Tibial nerve (tissue), 4 donors: ENCODE results near the gene NLGN2. TPM values are rescaled to one million over a fixed set of nuclear protein-coding genes. Genes with fewer than 3 reads are reported as not detected.

Experiments
- DNase-seq, 2 donors: peaks; one replicate each; pipeline ENCODE4 v3.0.0-alpha.2; 2019; ENCODE audit warnings: low spot score in 2 of 2
- H3K27ac ChIP-seq, 4 donors: fragments of 200-600 bp; sonication (generic) in 3 of 4; one replicate each; pipeline ENCODE4 v1.5.1; 2017 to 2019; ENCODE audit warnings: mild to moderate bottlenecking in 1 of 4
- H3K27me3 ChIP-seq, 2 donors: fragments of 200-600 bp; sonication (generic) in 1 of 2; one replicate each; pipeline versions ENCODE4 v1.5.1 to v1.6.0; 2017 to 2019
- H3K36me3 ChIP-seq, 3 donors: fragments of 200-600 bp; sonication (generic); one replicate each; pipeline ENCODE4 v1.5.1; 2018 to 2019
- H3K4me1 ChIP-seq, 4 donors: fragments of 200-600 bp; sonication (generic) in 3 of 4; one replicate each; pipeline ENCODE4 v1.5.1; 2017 to 2019
- H3K4me3 ChIP-seq, 4 donors: fragments of 200-600 bp; sonication (generic) in 3 of 4; one replicate each; pipeline ENCODE4 v1.5.1; 2017 to 2019; ENCODE audit warnings: mild to moderate bottlenecking in 1 of 4, moderate library complexity in 1 of 4
- H3K9me3 ChIP-seq, 4 donors: fragments of 200-600 bp; sonication (generic) in 3 of 4; one replicate each; pipeline ENCODE4 v1.5.1; 2017 to 2019
- EP300 ChIP-seq, 2 donors: sonication (generic); formaldehyde crosslinking; IDR thresholded peaks; one replicate each; pipeline ENCODE4 v1.6.1; 2017; ENCODE audit warnings: antibody characterized with exemption in 2 of 2, mild to moderate bottlenecking in 1 of 2
- POLR2A ChIP-seq, 2 donors: fragments of 450-650 bp; IDR thresholded peaks; one replicate each; pipeline ENCODE4 v1.6.1; 2017; ENCODE audit warnings: antibody characterized with exemption in 2 of 2, mild to moderate bottlenecking in 2 of 2, moderate library complexity in 2 of 2
- WGBS, 2 donors: methylation state at CpG; one replicate each; pipeline ENCODE4 v1.1.5; 2018; 5-methylcytosine and 5-hydroxymethylcytosine counted together
- total RNA-seq, 4 donors: library from RNA; depleted of rRNA; stranded (reverse); fragments of >200 nt; gene quantifications; one replicate each; pipeline ENCODE4 v1.1.0, GENCODE V29; 2016
- TF ChIP-seq, protein P1 (sequence below), 5 experiments: fragments of 200-600 bp in 3 of 5; fragments of 450-650 bp in 2 of 5; sonication (generic) in 3 of 5; IDR thresholded peaks; one replicate each; pipeline ENCODE4 v1.5.1; 2016 to 2019; ENCODE audit warnings: antibody characterized with exemption in 5 of 5, mild to moderate bottlenecking in 3 of 5, moderate library complexity in 2 of 5

Gene NLGN2
- total RNA-seq, 4 donors from 2014 or later, result 14.4 to 32.4 (median 23.9) TPM

DNA sequence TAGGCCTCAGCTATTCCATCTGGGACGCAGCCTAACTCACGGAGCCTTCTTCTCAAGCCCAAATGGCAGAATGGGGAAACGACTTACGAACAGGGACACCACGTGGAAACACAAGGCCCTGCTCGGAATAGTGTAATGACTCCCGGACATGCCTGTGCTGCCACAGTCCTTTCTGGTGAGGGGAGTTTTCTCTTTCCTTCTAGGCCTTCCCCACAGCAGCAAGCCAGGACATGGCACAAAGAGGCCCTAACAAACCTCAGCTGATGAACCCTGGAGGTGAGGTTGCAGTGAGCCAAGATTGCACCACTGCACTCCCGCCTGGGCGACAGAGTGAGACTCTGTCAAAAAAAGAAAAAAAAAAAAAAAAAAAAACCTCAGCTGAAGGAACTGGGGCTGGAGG is 56.4 kb downstream of the NLGN2 start:
- WGBS, 2 donors, result 90 to 93% methylated on average over 9 of the region's 9 CpGs
- Histone ChIP-seq H3K27ac (no peak overlapping the region), H3K36me3 (peaks cover 0 to 57% (median 9%) of the 10 kb centered on the region in 3 donors), H3K9me3 (no peaks in the 10 kb centered on the region), H3K4me1 (peaks cover 0 to 55% (median 21%) of the 10 kb centered on the region in 4 donors), H3K27me3 (no peaks in the 10 kb centered on the region), H3K4me3 (no peak overlapping the region)
- no peak for DNase-seq
- TF ChIP-seq, protein P1, sequence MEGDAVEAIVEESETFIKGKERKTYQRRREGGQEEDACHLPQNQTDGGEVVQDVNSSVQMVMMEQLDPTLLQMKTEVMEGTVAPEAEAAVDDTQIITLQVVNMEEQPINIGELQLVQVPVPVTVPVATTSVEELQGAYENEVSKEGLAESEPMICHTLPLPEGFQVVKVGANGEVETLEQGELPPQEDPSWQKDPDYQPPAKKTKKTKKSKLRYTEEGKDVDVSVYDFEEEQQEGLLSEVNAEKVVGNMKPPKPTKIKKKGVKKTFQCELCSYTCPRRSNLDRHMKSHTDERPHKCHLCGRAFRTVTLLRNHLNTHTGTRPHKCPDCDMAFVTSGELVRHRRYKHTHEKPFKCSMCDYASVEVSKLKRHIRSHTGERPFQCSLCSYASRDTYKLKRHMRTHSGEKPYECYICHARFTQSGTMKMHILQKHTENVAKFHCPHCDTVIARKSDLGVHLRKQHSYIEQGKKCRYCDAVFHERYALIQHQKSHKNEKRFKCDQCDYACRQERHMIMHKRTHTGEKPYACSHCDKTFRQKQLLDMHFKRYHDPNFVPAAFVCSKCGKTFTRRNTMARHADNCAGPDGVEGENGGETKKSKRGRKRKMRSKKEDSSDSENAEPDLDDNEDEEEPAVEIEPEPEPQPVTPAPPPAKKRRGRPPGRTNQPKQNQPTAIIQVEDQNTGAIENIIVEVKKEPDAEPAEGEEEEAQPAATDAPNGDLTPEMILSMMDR (IDR thresholded peaks at IDR 0.05), result no peak
- TF ChIP-seq EP300 (IDR thresholded peaks at IDR 0.05) (no peak), POLR2A (IDR thresholded peaks at IDR 0.05) (no peak)

DNA sequence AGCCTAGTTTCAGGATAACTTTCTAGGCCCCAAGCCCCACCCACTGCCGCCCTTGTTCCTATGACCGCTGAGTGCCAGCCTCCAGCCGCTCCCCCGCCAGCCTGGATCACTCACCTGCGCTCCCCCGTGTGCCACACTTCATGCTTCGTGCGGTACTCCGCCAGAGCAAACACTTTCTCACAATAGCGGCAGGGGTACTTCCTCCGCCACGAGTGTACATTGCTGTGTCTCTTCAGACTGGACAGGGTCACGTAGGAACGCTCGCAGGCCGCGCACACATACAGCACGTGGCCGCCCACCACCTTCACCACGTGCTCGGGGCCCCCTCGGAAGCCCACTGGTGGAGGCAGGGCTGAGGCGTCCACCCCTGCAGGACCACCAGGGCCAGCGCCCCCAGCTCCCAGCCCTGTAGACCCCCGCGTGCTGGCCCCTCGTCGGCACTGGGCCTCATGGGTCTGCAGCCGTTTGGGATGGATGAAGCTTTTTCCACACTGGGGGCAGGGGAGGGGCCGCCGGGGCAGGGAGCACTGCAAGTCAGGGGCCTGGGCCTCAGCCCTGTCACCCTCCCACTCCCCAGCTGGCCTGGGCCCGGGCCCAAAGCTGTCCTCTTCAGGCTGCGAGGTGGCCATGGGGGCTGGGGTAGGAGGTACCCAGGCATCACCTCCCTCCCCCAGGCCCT is 58.1 kb downstream of the NLGN2 start:
- TF ChIP-seq, protein P1 (IDR thresholded peaks at IDR 0.05), result no peak
- TF ChIP-seq EP300 (IDR thresholded peaks at IDR 0.05), result no peak
- no peak for TF ChIP-seq POLR2A (IDR thresholded peaks at IDR 0.05)
- Histone ChIP-seq H3K36me3 (peaks cover 0 to 57% (median 9%) of the 10 kb centered on the region in 3 donors), H3K27ac (peak overlapping the region in 3 of 4 donors; percentile 27 to 88 (median 77)), H3K9me3 (no peaks in the 10 kb centered on the region), H3K27me3 (no peaks in the 10 kb centered on the region), H3K4me3 (no peak overlapping the region), H3K4me1 (peaks cover 0 to 64% (median 21%) of the 10 kb centered on the region in 4 donors)
- 88 to 91% methylated on average over 24 to 27 of the region's 33 CpGs for whole genome bisulfite sequencing, 2 donors
- DNase-seq, result no peak

DNA sequence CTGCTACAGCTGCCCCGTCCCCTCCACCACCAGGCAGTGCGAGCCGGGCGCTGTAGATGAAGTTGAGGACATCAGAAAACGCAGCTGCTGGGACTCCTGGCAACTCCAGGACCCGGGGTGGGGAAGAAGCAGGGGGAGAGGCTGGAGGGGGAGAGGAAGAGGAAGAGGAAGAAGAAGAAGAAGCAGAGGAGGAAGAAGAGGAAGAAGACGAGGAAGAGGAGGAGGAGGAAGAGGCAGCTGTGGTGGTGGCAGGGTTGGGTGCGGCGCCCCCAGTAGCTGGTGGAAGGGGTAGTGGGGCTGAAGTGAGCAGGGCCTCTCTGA is 58.6 kb downstream of the NLGN2 start:
- Histone ChIP-seq H3K27me3 (no peaks in the 10 kb centered on the region), H3K36me3 (peaks cover 0 to 53% (median 9%) of the 10 kb centered on the region in 3 donors), H3K27ac (peak overlapping the region in 3 of 4 donors; percentile 27 to 88 (median 77)), H3K4me1 (peaks cover 0 to 65% (median 21%) of the 10 kb centered on the region in 4 donors), H3K4me3 (no peak overlapping the region), H3K9me3 (no peaks in the 10 kb centered on the region)
- 69 to 78% methylated on average over 9 of the region's 9 CpGs for WGBS, 2 donors
- no peak for DNase-seq
- TF ChIP-seq, protein P1 (IDR thresholded peaks at IDR 0.05), result no peak
- TF ChIP-seq POLR2A (IDR thresholded peaks at IDR 0.05) (no peak), EP300 (IDR thresholded peaks at IDR 0.05) (no peak)

DNA sequence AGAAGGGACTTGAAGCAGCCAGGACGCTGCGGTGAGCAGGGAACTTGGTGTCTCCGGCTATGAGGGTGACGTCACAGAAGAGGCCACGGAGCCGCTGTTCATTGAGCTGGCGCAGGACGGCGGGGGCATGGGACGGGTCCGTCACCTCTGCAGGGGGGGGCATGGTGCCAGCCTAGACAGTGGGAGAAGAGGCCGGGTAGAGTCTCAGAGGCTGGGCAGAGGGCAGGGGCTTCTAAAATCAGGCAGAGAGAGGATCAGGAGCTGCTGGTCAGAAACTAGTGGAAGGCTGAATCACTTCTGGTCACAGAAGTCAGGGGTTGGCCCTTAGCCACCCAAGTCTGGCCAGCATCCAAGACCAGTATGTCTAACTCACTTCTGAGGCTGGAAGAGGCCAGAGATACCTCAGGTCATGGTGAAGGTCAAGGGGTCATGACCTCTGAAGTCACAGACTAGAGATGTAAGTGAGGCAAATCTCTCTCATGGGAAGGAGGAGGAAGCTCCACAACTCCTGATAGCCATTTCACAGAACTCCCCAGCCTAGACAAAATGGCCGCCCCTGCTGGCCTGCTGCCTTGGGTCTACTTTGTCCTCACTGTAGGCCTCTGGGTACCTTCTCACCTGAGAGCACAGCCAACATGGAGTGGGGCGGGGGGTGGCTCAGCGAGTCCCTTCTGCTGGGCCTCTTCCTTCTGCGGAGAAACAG is 59.1 kb downstream of the NLGN2 start:
- no peak overlapping the region for H3K4me3 ChIP-seq
- H3K36me3 ChIP-seq, result peaks cover 0 to 49% (median 9%) of the 10 kb centered on the region in 3 donors
- peak in 1 of 2 donors; percentile 57 for TF ChIP-seq EP300 (IDR thresholded peaks at IDR 0.05)
- TF ChIP-seq POLR2A (IDR thresholded peaks at IDR 0.05), result no peak
- TF ChIP-seq, protein P1 (IDR thresholded peaks at IDR 0.05), result no peak
- peak in 1 of 2 donors; percentile 71 for DNase-seq
- peak overlapping the region in 3 of 4 donors; percentile 27 to 88 (median 77) for H3K27ac ChIP-seq
- WGBS, 2 donors, result 55 to 57% methylated on average over 16 of the region's 16 CpGs
- peaks cover 0 to 66% (median 21%) of the 10 kb centered on the region in 4 donors for H3K4me1 ChIP-seq
- H3K27me3 ChIP-seq, result no peaks in the 10 kb centered on the region
- no peaks in the 10 kb centered on the region for H3K9me3 ChIP-seq

DNA sequence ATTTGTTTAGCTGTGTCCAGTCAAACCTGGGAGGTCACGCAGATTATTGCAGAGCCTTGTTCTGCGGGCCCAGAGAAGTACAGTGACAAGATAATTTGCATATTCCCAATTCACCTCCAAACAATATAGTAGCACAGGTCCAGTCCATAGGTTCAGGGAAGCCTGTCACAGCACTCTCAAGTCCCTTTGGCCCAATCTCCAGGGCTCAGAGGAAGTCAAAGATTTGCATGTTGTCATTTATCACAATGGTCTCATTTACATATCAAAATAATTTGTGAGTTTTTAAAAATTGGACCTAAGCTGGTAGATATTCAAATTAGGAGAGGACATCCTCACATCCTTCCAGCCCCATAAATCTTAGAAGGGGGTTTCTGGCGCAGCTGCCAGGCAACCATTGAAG is 59.9 kb downstream of the NLGN2 start:
- DNase-seq, result no peak
- peaks cover 0 to 66% (median 21%) of the 10 kb centered on the region in 4 donors for H3K4me1 ChIP-seq
- TF ChIP-seq EP300 (IDR thresholded peaks at IDR 0.05) (no peak), POLR2A (IDR thresholded peaks at IDR 0.05) (no peak)
- TF ChIP-seq, protein P1 (IDR thresholded peaks at IDR 0.05), result no peak

More for the DNA sequence above, 59.9 kb downstream of the NLGN2 start:
- peaks cover 0 to 42% (median 8%) of the 10 kb centered on the region in 3 donors for H3K36me3 ChIP-seq
- no peaks in the 10 kb centered on the region for H3K27me3 ChIP-seq
- 78 to 85% methylated on average over 3 of the region's 3 CpGs for WGBS, 2 donors
- H3K9me3 ChIP-seq, result no peaks in the 10 kb centered on the region
- H3K27ac ChIP-seq, result peak overlapping the region in 3 of 4 donors; percentile 5 to 88 (median 77)
- no peak overlapping the region for H3K4me3 ChIP-seq
